Endothelial cell of umbilical vein (primary cell): ENCODE results near the gene TIMM8B. TPM values are rescaled to one million over a fixed set of nuclear protein-coding genes. Genes with fewer than 3 reads are reported as not detected.

Source experiments
- BruUV-seq: library from RNA; stranded (reverse); fragments of 400-500 nt; replicated peaks from 2 replicates; lab custom pipeline; 2021; lab: Mats Ljungman, UMichigan
- CTCF ChIA-PET: fragments of 300-600, 350-600 bp; sonication (Branson Sonifier 250); formaldehyde crosslinking; loops from one replicate; lab custom pipeline; 2021; ENCODE audit warnings: antibody characterized with exemption, inconsistent platforms; lab: Charles Lee
- POLR2A ChIA-PET: fragments of 300-600, 350-600 bp; sonication (Branson Sonifier 250); formaldehyde crosslinking; loops from one replicate; lab custom pipeline; 2021; ENCODE audit warnings: antibody characterized with exemption, inconsistent platforms; lab: Charles Lee
- DNase-seq: peaks from one replicate; pipeline ENCODE4 v3.0.0-alpha.2; 2011; ENCODE audit warnings: low read depth, low spot score
- FAIRE-seq: peaks from 2 replicates; lab custom pipeline; 2011; peaks lifted over from hg19 to GRCh38; lab: Jason Lieb, UNC
- H2AFZ ChIP-seq: 2 replicates; pipeline ENCODE4 v1.6.0; 2012; ENCODE audit warnings: low read depth, low read length, control low read depth, inconsistent platforms
- H3K27ac ChIP-seq: 2 replicates; pipeline ENCODE4 v1.5.1; 2011; ENCODE audit warnings: low read depth, mild to moderate bottlenecking, control low read depth, low read length, moderate library complexity; ENCODE audit not compliant: insufficient read depth
- H3K27me3 ChIP-seq, 2 experiments: 2 replicates each; pipeline versions ENCODE4 v1.6.0 to v1.6.1; 2011; ENCODE audit warnings: low read length in 2 of 2, mixed read lengths in 1 of 2; ENCODE audit not compliant: control insufficient read depth in 2 of 2, insufficient read depth in 2 of 2
- H3K36me3 ChIP-seq, 2 experiments: 2 replicates in 1 of 2; 3 replicates in 1 of 2; pipeline ENCODE4 v1.5.1; 2011; ENCODE audit warnings: low read length in 2 of 2, mild to moderate bottlenecking in 1 of 2, moderate library complexity in 1 of 2; ENCODE audit not compliant: control insufficient read depth in 2 of 2, insufficient read depth in 2 of 2; ENCODE audit errors: extremely low read depth in 1 of 2
- H3K4me1 ChIP-seq: 3 replicates; pipeline ENCODE4 v1.5.1; 2011; ENCODE audit warnings: mild to moderate bottlenecking, low read length; ENCODE audit not compliant: control insufficient read depth, insufficient read depth; ENCODE audit errors: extremely low read depth
- H3K4me2 ChIP-seq: 2 replicates; pipeline ENCODE4 v1.6.1; 2011; ENCODE audit warnings: low read length, control low read depth, mixed read lengths; ENCODE audit not compliant: insufficient read depth
- H3K4me3 ChIP-seq, 3 experiments: fragments of 200-600 bp in 1 of 3; sonication (generic), shearing (Covaris generic) in 1 of 3; replicated peaks in 1 of 3; 2 replicates each; pipeline ENCODE4 v1.5.1; 2011 to 2016; ENCODE audit warnings: control low read depth in 3 of 3, low read length in 3 of 3, mild to moderate bottlenecking in 2 of 3, inconsistent platforms in 1 of 3, low read depth in 1 of 3, moderate library complexity in 1 of 3; ENCODE audit not compliant: insufficient read depth in 1 of 3
- H3K79me2 ChIP-seq: 2 replicates; pipeline ENCODE4 v1.6.0; 2012; ENCODE audit warnings: low read length, inconsistent platforms; ENCODE audit not compliant: control insufficient read depth, insufficient read depth
- H3K9ac ChIP-seq: replicated peaks from 2 replicates; pipeline ENCODE3; 2011; ENCODE audit warnings: low read length, control low read depth; ENCODE audit not compliant: insufficient read depth; ENCODE audit errors: extremely low read depth
- H3K9me1 ChIP-seq: replicated peaks from 3 replicates; pipeline ENCODE4 v1.6.0; 2011; ENCODE audit warnings: mild to moderate bottlenecking, low read length; ENCODE audit not compliant: control insufficient read depth, insufficient read depth; ENCODE audit errors: extremely low read depth
- H3K9me3 ChIP-seq: replicated peaks from 2 replicates; pipeline ENCODE4 v1.5.1; 2012; ENCODE audit warnings: low read length, inconsistent platforms; ENCODE audit not compliant: control insufficient read depth, insufficient read depth
- H4K20me1 ChIP-seq: replicated peaks from 2 replicates; pipeline ENCODE3; 2011; ENCODE audit warnings: mild to moderate bottlenecking, low read length; ENCODE audit not compliant: control insufficient read depth, insufficient read depth; ENCODE audit errors: extremely low read depth
- CTCF ChIP-seq, 2 donors: IDR thresholded peaks; 1 replicate in 1 of 2; 2 replicates in 1 of 2; pipeline ENCODE4 v1.5.1; 2011; ENCODE audit warnings: low read length in 2 of 2, mild to moderate bottlenecking in 2 of 2, moderate library complexity in 2 of 2, control low read depth in 1 of 2, inconsistent platforms in 1 of 2, low read depth in 1 of 2; ENCODE audit not compliant: insufficient read depth in 1 of 2; ENCODE audit errors: extremely low read depth in 1 of 2
- EZH2 ChIP-seq: IDR thresholded peaks from 2 replicates; pipeline ENCODE4 v1.6.1; 2012; ENCODE audit warnings: borderline replicate concordance, low read depth, mild to moderate bottlenecking, moderate library complexity, low read length, inconsistent platforms; ENCODE audit not compliant: severe bottlenecking
- GATA2 ChIP-seq: IDR thresholded peaks from 2 replicates; pipeline ENCODE4 v1.7.0; 2011; ENCODE audit warnings: low read depth, mild to moderate bottlenecking, moderate library complexity, mixed read lengths, low read length; ENCODE audit not compliant: insufficient read length, insufficient read depth
- MAX ChIP-seq: IDR thresholded peaks from 2 replicates; pipeline ENCODE4 v1.6.1; 2011; ENCODE audit not compliant: insufficient read depth, insufficient read length
- MYC ChIP-seq: IDR thresholded peaks from one replicate; pipeline ENCODE4 v1.6.1; 2011; ENCODE audit warnings: mild to moderate bottlenecking, low read depth, low read length
- POLR2A ChIP-seq: IDR thresholded peaks from 2 replicates; pipeline ENCODE4 v1.6.1; 2012; ENCODE audit warnings: low read depth, mild to moderate bottlenecking, control low read depth, low read length
- POLR2AphosphoS5 ChIP-seq: IDR thresholded peaks from 2 replicates; pipeline ENCODE4 v1.6.1; 2012; ENCODE audit warnings: low read depth, mild to moderate bottlenecking, control low read depth, low read length, moderate library complexity; ENCODE audit not compliant: insufficient read depth
- dilution Hi-C: fragments of 300-500 bp; cut with MboI; formaldehyde crosslinking; loops from one replicate; pipeline ENCODE4 v1.15.0; 2019; ENCODE audit warnings: low sequenced_read_pairs; ENCODE audit not compliant: extremely low pct_ligation_motif_present
- intact Hi-C: fragments of 100-400 bp; cut with micrococcal nuclease; formaldehyde crosslinking; loops from one replicate; pipeline ENCODE4 v1.10.0; 2022
- polyA plus RNA-seq, 4 experiments: library from polyadenylated mRNA; depleted of rRNA in 3 of 4; stranded (reverse) in 3 of 4; unstranded in 1 of 4; fragments of >200 nt; gene quantifications; 2 replicates each; pipeline versions ENCODE4 v1.2.1 to v1.2.3, GENCODE V29; 2011 to 2012; ENCODE audit warnings: missing spikeins in 1 of 4
- total RNA-seq: library from RNA; stranded (reverse); gene quantifications from 2 replicates; pipeline ENCODE4 v1.2.3, GENCODE V29; 2021

The TIMM8B gene
- total and polyA plus RNA-seq, 2 donors (not counting 3 experiments of a cell fraction or from before 2014, with no cell fraction given): 77.0 to 110 TPM

- TF ChIP-seq MAX (no peak), CTCF (IDR thresholded peaks at IDR 0.05; ENCODE audit: extremely low read depth in 1 of 2, insufficient read depth in 1 of 2, low read depth in 1 of 2, low read length in 2 of 2) (no peak)
- Histone ChIP-seq H3K4me3 (no peak overlapping the region), H3K36me3 (peaks cover 6 to 15% of the 10 kb centered on the region in 2 experiments), H3K27me3 (no peaks in the 10 kb centered on the region), H3K9ac (no peak overlapping the region), H4K20me1 (no peaks in the 10 kb centered on the region), H3K4me2 (no peak overlapping the region), H3K79me2 (peaks cover 5% of the 10 kb centered on the region), H3K9me1 (no peaks in the 10 kb centered on the region), H2AFZ (no peak overlapping the region), H3K4me1 (peaks cover 24% of the 10 kb centered on the region), H3K27ac (no peak overlapping the region), H3K9me3 (no peaks in the 10 kb centered on the region)
- BruUV-seq: no TSS peak
- ChIA-PET CTCF (no interaction called here), POLR2A (no interaction called here)
- no peak for FAIRE-seq
- intact Hi-C loops (no loop called here), dilution Hi-C loops (no loop called here)
- DNase-seq: no peak
These were observed 41.6 kb downstream of the TIMM8B start for GRCh38 chr11:112044961-112045360.

GRCh38 chr11:112042961-112043304, 43.6 kb downstream of the TIMM8B start:
- no peak for TF ChIP-seq MAX
- no peak for TF ChIP-seq MYC
- TF ChIP-seq POLR2A: no peak
- TF ChIP-seq GATA2: no peak
- no peak for TF ChIP-seq EZH2
- TF ChIP-seq CTCF (IDR thresholded peaks at IDR 0.05; ENCODE audit: extremely low read depth in 1 of 2, insufficient read depth in 1 of 2, low read depth in 1 of 2, low read length in 2 of 2): no peak
- no peak for TF ChIP-seq POLR2AphosphoS5
- Histone ChIP-seq H3K27me3 (no peaks in the 10 kb centered on the region), H3K9ac (no peak overlapping the region), H3K4me3 (no peak overlapping the region), H3K27ac (peak overlapping the region; percentile 7), H3K79me2 (peaks cover 2% of the 10 kb centered on the region), H2AFZ (no peak overlapping the region), H3K4me1 (peaks cover 14% of the 10 kb centered on the region), H3K36me3 (peaks cover 6 to 12% of the 10 kb centered on the region in 2 experiments), H3K4me2 (peak overlapping the region; percentile 12), H3K9me3 (no peaks in the 10 kb centered on the region), H3K9me1 (no peaks in the 10 kb centered on the region), H4K20me1 (no peaks in the 10 kb centered on the region)
- FAIRE-seq (no peak), DNase-seq (no peak)
- BruUV-seq: no TSS peak
- POLR2A ChIA-PET: no interaction called here
- CTCF ChIA-PET: interaction anchor here (1.0 to 1.5 kb wide), 4 partner anchors 11 to 39 kb away, joined by 3 to 5 read pairs (median 4); no protein-coding TSS in a partner anchor
- dilution Hi-C loops: no loop called here
- intact Hi-C loops: no loop called here
